Adrenal gland (tissue), 12 donors: Measurements from ENCODE around the gene SOHLH2. TPM values are rescaled to one million over a fixed set of nuclear protein-coding genes. Genes with fewer than 3 reads are reported as not detected.

ENCODE experiments used
- DNase-seq, 7 donors: peaks; one replicate each; pipeline ENCODE4 v3.0.0-alpha.2; 2019 to 2020
- H3K27ac ChIP-seq, 5 donors: fragments of 200-600 bp; sonication (generic) in 4 of 5; 1 replicate in 3 of 5; 2 replicates in 2 of 5; pipeline versions ENCODE4 v1.5.1 to v1.8.0; 2016 to 2020; ENCODE audit warnings: mild to moderate bottlenecking in 1 of 5
- H3K27me3 ChIP-seq: fragments of 200-600 bp; 2 replicates; pipeline ENCODE4 v1.8.0; 2021
- H3K36me3 ChIP-seq, 2 donors: fragments of 200-600 bp; replicated peaks in 1 of 2; 1 replicate in 1 of 2; 2 replicates in 1 of 2; pipeline versions ENCODE4 v1.5.1 to v1.8.0; 2018 to 2022
- H3K4me1 ChIP-seq, 2 donors: fragments of 200-600 bp; replicated peaks in 1 of 2; 1 replicate in 1 of 2; 2 replicates in 1 of 2; pipeline versions ENCODE4 v1.5.1 to v1.8.0; 2018 to 2021
- H3K4me3 ChIP-seq, 4 donors: fragments of 200-600 bp; sonication (generic) in 3 of 4; one replicate each; pipeline ENCODE4 v1.5.1; 2016 to 2018
- H3K9me3 ChIP-seq, 3 donors: fragments of 200-600 bp; sonication (generic) in 1 of 3; replicated peaks in 1 of 3; 1 replicate in 2 of 3; 2 replicates in 1 of 3; pipeline versions ENCODE4 v1.5.1 to v1.8.0; 2016 to 2021
- CTCF ChIP-seq, 6 experiments: fragments of 450-650 bp in 4 of 6; fragments of 200-600 bp in 2 of 6; sonication (generic) in 1 of 6; IDR thresholded peaks; 1 replicate in 5 of 6; 2 replicates in 1 of 6; pipeline versions ENCODE4 v1.5.1 to v1.8.0; 2016 to 2021; ENCODE audit warnings: antibody characterized with exemption in 6 of 6, mild to moderate bottlenecking in 2 of 6, moderate library complexity in 1 of 6
- POLR2A ChIP-seq, 2 donors: fragments of 450-650 bp; IDR thresholded peaks; one replicate each; pipeline ENCODE4 v1.6.1; 2017; ENCODE audit warnings: antibody characterized with exemption in 2 of 2, mild to moderate bottlenecking in 2 of 2, moderate library complexity in 1 of 2
- WGBS, 4 donors: extraction: QIAGEN DNeasy Blood & Tissue Kit in 2 of 4; methylation state at CpG; one replicate each; pipeline versions ENCODE4 v1.1.5 to v1.1.7; 2013 to 2017; 5-methylcytosine and 5-hydroxymethylcytosine counted together
- intact Hi-C, 2 donors: fragments of 100-400 bp; cut with DNase I; formaldehyde crosslinking; loops; one replicate each; pipeline versions ENCODE4 v1.14.1 to v1.15.0; 2022 to 2023
- polyA plus RNA-seq, 3 donors: library from polyadenylated mRNA; stranded (reverse); fragments of 200-250 nt in 2 of 3; fragments of 350-450 nt in 1 of 3; fragmentation: Illumina TruSeq in 1 of 3; extraction: RNeasy Lipid Tissue Mini Kit (QIAGEN cat#74804) in 1 of 3; gene quantifications; one replicate each; pipeline ENCODE4 v1.2.3, GENCODE V29; 2013 to 2014
- total RNA-seq, 9 donors: library from RNA; depleted of rRNA in 4 of 9; stranded (reverse); fragments of >200 nt in 4 of 9; fragments of 120-200 nt in 1 of 9; fragmentation: NEBNext Ultra II Directional in 1 of 9; extraction: Animal tissue kit (Norgen Biotek cat#: 25700) in 1 of 9; gene quantifications; one replicate each; pipeline versions ENCODE4 v1.1.0 to v1.2.4, GENCODE V29; 2013 to 2023
- donor health status: healthy with polysubstance abuse.
- donor health status: Bipolar disorder and iron deficiency.
- donor health status: DM: yes; HTN: yes; CAD: no.
- donor health status: DM: no; HTN: no; CAD: no.
- donor health status: DM: no; HTN: no; CAD: no.
- donor health status: DM: yes; HTN: yes; CAD: no.

Gene SOHLH2
- total and polyA plus RNA-seq, 12 donors: 0.18 to 1.6 (median 0.67) TPM; not detected in 3

GRCh38 chr13:36148446-36148845 lies 65.9 kb downstream of the SOHLH2 start:
- intact Hi-C loops: no loop called here
- DNase-seq: no peak
- WGBS, 4 donors: 80 to 94% (median 89%) methylated on average over 1 of the region's 1 CpG

DNA sequence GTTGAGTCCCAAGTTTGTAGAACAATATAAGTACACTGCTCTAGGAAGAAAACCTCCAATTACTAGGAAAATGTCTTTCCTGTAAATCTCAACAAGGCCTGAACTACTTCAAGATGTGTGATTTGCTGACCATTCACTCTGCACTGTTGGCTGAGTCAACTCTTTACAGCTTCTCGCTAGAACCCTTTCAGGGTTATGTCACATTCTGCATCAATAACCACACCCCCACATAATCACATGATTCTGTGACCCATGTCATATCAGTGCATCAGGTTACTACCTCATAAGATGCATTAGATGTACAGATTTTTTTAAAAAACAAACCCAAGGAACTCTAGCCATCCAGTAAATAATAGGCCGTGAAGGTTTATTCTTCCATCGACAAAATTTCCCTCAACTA lies 67.0 kb downstream of the SOHLH2 start:
- H3K36me3 ChIP-seq: no peaks in the 10 kb centered on the region
- DNase-seq: no peak
- H3K27ac ChIP-seq: no peak overlapping the region
- no peaks in the 10 kb centered on the region for H3K9me3 ChIP-seq
- H3K4me3 ChIP-seq: no peak overlapping the region
- no peaks in the 10 kb centered on the region for H3K4me1 ChIP-seq
- TF ChIP-seq CTCF (IDR thresholded peaks at IDR 0.05) (no peak), POLR2A (IDR thresholded peaks at IDR 0.05) (no peak)
- intact Hi-C loops: no loop called here
- 88 to 99% (median 93%) methylated on average over 3 of the region's 3 CpGs for WGBS, 4 donors
- no peaks in the 10 kb centered on the region for H3K27me3 ChIP-seq

More at GRCh38 chr13:36148446-36148845, 65.9 kb downstream of the SOHLH2 start:
- Histone ChIP-seq H3K27ac (no peak overlapping the region), H3K27me3 (no peaks in the 10 kb centered on the region), H3K36me3 (no peaks in the 10 kb centered on the region), H3K9me3 (no peaks in the 10 kb centered on the region), H3K4me3 (no peak overlapping the region), H3K4me1 (no peaks in the 10 kb centered on the region)
- TF ChIP-seq POLR2A (IDR thresholded peaks at IDR 0.05): no peak
- TF ChIP-seq CTCF (IDR thresholded peaks at IDR 0.05): no peak

GRCh38 chr13:36146511-36147269 lies 67.7 kb downstream of the SOHLH2 start:
- DNase-seq: no peak
- no peaks in the 10 kb centered on the region for H3K9me3 ChIP-seq
- 68 to 80% (median 73%) methylated on average over 4 of the region's 4 CpGs for WGBS, 4 donors
- H3K36me3 ChIP-seq: no peaks in the 10 kb centered on the region
- H3K27ac ChIP-seq: no peak overlapping the region
- intact Hi-C loops: no loop called here
- TF ChIP-seq CTCF (IDR thresholded peaks at IDR 0.05) (no peak), POLR2A (IDR thresholded peaks at IDR 0.05) (no peak)
- H3K27me3 ChIP-seq: no peaks in the 10 kb centered on the region
- H3K4me3 ChIP-seq: no peak overlapping the region
- H3K4me1 ChIP-seq: no peaks in the 10 kb centered on the region

DNA sequence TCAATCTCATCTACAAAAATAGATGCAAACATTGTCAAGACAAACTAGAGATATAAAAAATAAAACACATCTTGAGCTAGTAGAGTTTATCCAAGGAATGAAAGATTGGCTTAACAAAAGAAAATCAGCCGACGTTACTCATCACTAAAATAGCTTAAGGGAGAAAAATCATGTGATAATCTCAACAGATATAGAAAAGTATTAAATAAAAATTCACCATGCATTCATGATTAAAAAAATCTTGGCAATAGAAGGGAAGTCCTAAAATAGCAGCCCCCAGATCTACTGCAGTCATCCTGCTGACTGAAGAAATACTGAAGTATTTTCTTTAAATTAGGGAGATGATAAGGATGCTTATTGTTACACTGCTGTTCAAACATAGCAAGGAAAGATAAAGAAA lies 70.6 kb downstream of the SOHLH2 start:
- TF ChIP-seq POLR2A (IDR thresholded peaks at IDR 0.05) (no peak), CTCF (IDR thresholded peaks at IDR 0.05) (no peak)
- Histone ChIP-seq H3K27me3 (no peaks in the 10 kb centered on the region), H3K4me3 (no peak overlapping the region), H3K4me1 (no peaks in the 10 kb centered on the region), H3K27ac (no peak overlapping the region), H3K9me3 (no peaks in the 10 kb centered on the region), H3K36me3 (no peaks in the 10 kb centered on the region)
- intact Hi-C loops: no loop called here
- DNase-seq: no peak
- WGBS, 4 donors: 69 to 79% (median 75%) methylated on average over 2 of the region's 2 CpGs
